Chondrocyte (in vitro differentiated cells): Measurements from ENCODE around the gene CDCA4. TPM values are rescaled to one million over a fixed set of nuclear protein-coding genes. Genes with fewer than 3 reads are reported as not detected.

ENCODE experiments used
- DNase-seq: peaks from one replicate; pipeline ENCODE4 v3.0.0; 2021; ENCODE audit warnings: mixed read lengths, low spot score
- H3K27ac Mint-ChIP-seq: one replicate; pipeline ENCODE4 v1.8.0; 2021; ENCODE audit warnings: mild to moderate bottlenecking, moderate library complexity, mixed read lengths; ENCODE audit not compliant: unreplicated experiment
- H3K27me3 Mint-ChIP-seq: 2 replicates; pipeline ENCODE4 v1.8.0; 2021; ENCODE audit warnings: low read depth, mixed read lengths
- H3K36me3 Mint-ChIP-seq: 2 replicates; pipeline ENCODE4 v1.8.0; 2021; ENCODE audit warnings: low read depth, mixed read lengths
- H3K4me1 Mint-ChIP-seq: 2 replicates; pipeline ENCODE4 v1.8.0; 2021; ENCODE audit warnings: low read depth, mild to moderate bottlenecking, mixed read lengths
- H3K4me3 Mint-ChIP-seq: one replicate; pipeline ENCODE4 v1.8.0; 2021; ENCODE audit warnings: mild to moderate bottlenecking, moderate library complexity, mixed read lengths; ENCODE audit not compliant: unreplicated experiment
- H3K9me3 Mint-ChIP-seq: 2 replicates; pipeline ENCODE4 v1.8.0; 2021; ENCODE audit warnings: low read depth, mixed read lengths
- CTCF ChIP-seq: fragments of 200-600 bp; sonication (generic); IDR thresholded peaks from 2 replicates; pipeline ENCODE4 v1.5.0; 2021; ENCODE audit warnings: antibody characterized with exemption, mild to moderate bottlenecking, moderate library complexity
- total RNA-seq: library from RNA; stranded (reverse); gene quantifications from 3 replicates; pipeline ENCODE4 v1.2.1, GENCODE V29; 2021

Gene CDCA4
- total RNA-seq, 1 donor from 2014 or later, result 18.0 TPM

DNA sequence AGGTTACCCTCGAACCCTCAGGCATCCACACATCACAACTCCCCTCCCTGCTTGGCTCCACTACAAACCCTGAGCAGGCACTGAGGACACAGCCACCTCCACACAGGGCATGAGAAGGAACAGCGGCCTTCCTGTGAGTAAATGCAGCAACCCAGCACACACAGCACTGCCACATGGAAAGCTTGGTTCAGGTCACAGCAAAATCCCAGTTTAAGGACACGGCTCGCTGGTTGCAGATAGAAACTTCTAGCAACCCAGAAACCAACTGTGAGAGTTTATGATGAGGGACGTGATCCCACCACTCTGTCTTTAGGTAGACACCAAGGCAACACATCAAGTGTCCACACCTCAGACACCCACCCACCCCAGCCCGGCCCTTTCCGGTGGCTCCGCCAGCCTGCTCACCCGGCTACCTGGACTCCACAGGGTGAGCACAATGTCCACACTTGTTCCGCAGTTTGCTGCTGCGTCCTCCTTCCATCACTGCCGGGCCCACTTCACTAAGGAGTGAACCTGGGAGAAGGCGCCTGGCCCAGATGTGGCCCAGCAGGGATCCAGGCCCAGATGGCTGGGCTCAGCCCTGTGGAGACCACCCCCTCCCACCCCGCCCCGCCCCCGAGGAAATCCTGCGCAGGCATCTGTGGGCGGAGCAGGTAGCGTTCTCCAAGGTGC is 13.2 kb downstream of the CDCA4 start:
- peaks cover 6% of the 10 kb centered on the region for H3K36me3 Mint-ChIP-seq
- no peak overlapping the region for H3K27ac Mint-ChIP-seq
- H3K4me1 Mint-ChIP-seq, result peaks cover 10% of the 10 kb centered on the region
- H3K9me3 Mint-ChIP-seq, result no peaks in the 10 kb centered on the region
- H3K27me3 Mint-ChIP-seq, result no peaks in the 10 kb centered on the region
- no peak overlapping the region for H3K4me3 Mint-ChIP-seq
- DNase-seq, result no peak
- no peak for TF ChIP-seq CTCF

DNA sequence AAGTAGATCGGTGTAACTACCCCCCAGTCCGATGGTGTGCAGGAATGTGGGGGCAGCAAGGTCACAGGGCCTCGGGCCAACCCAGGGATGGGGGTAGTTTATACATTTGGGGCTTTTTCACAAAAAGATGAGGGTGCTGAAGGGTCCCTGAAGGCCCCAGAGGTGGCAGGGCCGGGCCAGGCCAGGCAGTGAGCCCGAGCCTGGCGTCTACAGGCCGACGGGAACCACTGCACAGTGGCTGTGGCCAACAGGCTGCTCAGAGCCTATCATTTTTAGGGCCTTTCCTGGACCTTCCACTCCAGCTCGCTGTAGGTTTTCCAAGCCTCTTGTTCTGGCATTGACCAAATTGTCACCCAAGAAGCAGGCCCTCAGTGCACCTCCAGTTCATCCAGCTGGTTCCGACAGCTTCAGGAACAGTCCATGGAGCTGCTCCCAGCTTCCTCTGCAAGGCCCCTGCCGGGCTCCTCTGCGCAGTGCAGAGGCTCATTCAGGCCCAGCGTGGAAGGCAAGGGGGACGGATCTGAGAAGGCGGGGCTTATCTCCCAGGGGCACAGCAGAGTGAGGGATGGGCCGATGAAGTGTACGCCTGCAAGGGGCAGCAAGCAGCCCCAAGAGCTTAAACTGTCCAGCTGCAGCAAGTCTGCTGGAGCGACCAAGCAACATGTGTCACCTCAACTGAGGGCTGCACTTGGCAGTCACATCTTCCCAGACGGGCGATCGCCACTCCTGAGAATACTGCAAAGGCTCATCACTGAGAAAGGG is 13.9 kb downstream of the CDCA4 start:
- no peak for DNase-seq
- TF ChIP-seq CTCF, result no peak
- Mint-ChIP-seq H3K27me3 (no peaks in the 10 kb centered on the region), H3K4me3 (no peak overlapping the region), H3K27ac (no peak overlapping the region), H3K4me1 (peaks cover 3% of the 10 kb centered on the region), H3K36me3 (peaks cover 6% of the 10 kb centered on the region), H3K9me3 (no peaks in the 10 kb centered on the region)

DNA sequence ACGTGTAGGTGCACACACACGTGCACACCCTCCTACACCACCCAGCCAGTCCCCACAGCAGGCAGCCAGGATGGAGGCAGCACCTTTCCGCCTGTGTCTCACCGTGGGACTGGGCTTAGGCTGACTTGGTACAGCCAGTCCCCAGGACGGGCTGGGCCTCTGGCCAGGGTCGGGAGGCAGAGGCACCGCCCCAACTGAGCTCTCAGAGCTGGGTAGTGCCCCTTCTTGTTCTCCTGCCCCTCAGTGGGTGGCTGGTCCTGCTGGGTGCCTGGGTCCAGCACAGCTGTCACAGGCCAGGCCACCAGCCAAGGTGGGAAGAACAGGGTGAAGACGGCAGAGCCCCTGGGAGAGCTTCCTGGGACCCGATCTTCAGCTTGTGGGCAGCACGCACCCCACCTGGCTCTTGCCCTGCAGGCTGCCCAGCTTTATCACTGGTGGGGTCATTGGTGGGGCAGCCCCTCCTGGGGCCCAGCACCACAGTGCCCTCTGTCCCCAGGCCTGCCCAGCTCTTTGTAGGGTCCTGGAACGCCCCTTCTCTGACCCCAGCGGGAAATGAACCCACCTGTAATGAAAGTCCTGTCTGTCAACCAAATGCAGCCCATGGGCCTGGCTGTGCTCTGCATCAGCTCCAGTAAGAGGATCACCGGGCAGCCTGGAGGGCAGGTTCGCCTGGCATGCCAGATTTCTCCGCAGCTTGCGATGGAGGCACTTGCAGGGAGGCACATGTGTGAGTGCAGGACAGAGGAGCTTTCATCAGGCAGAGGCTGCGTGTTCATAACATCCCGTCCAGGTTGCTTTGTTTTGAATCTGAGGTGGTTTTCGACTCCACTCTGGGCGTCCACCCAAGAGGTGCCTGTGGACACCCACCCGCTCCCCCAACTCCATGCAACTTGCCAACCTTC is 14.7 kb downstream of the CDCA4 start:
- Mint-ChIP-seq H3K9me3 (no peaks in the 10 kb centered on the region), H3K36me3 (peaks cover 5% of the 10 kb centered on the region), H3K27me3 (no peaks in the 10 kb centered on the region), H3K27ac (no peak overlapping the region), H3K4me1 (no peaks in the 10 kb centered on the region), H3K4me3 (no peak overlapping the region)
- no peak for TF ChIP-seq CTCF
- DNase-seq, result no peak

- Mint-ChIP-seq H3K9me3 (no peaks in the 10 kb centered on the region), H3K36me3 (peaks cover 5% of the 10 kb centered on the region), H3K4me3 (no peak overlapping the region), H3K4me1 (no peaks in the 10 kb centered on the region), H3K27ac (no peak overlapping the region), H3K27me3 (no peaks in the 10 kb centered on the region)
- TF ChIP-seq CTCF, result no peak
- no peak for DNase-seq
Observed at GRCh38 chr14:105005329-105005928, 15.5 kb downstream of the CDCA4 start.

DNA sequence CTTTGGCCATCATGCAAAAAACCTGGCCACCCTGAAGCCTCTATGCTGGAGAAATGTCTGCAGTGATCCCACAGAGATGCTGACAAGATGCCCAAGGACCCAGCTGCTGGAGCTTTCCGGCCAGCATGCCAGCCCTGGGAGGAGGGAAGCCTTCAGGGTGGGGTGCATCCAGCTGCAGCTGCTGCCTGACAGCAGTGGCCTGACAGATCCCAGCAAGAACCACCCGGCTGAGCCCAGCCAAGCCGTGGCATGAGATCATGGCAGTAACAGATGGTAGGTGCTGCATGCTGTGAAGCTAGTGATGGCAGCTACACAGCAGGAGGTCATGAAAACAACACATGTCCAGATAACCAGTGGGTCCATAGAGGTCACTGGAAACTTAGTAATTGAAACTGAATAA is 21.5 kb downstream of the CDCA4 start:
- DNase-seq, result no peak
- no peak overlapping the region for H3K4me3 Mint-ChIP-seq
- no peaks in the 10 kb centered on the region for H3K27me3 Mint-ChIP-seq
- H3K9me3 Mint-ChIP-seq, result no peaks in the 10 kb centered on the region
- no peaks in the 10 kb centered on the region for H3K4me1 Mint-ChIP-seq
- no peak for TF ChIP-seq CTCF
- peaks cover 6% of the 10 kb centered on the region for H3K36me3 Mint-ChIP-seq
- H3K27ac Mint-ChIP-seq, result no peak overlapping the region
